ENCODE measurements around the gene PDE10A.

PDE10A gene

DNA sequence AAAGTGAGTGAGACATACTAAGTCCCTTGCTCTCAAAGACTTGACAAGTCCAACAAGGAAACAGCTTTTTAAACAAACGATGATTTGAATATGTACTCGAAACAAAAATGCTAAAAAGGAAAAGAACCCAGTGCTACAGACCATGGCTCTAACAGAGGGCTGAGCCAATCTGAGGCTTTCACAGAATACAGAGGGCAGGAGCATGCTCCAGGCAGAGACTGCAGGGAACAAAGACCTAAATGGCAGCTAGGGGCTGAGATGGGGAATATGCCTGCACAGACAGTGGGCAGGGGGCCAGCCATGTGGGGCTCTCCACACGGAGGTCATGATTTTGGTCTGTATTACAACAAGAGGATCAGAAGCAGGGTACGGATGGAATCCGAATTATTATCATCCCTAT, 322.5 kb downstream of the PDE10A start:
- no peak overlapping the region for H3K4me3 ChIP-seq (ENCODE audit: low read depth, low read length)
- no peak for DNase-seq (ENCODE audit: low read depth)

DNA sequence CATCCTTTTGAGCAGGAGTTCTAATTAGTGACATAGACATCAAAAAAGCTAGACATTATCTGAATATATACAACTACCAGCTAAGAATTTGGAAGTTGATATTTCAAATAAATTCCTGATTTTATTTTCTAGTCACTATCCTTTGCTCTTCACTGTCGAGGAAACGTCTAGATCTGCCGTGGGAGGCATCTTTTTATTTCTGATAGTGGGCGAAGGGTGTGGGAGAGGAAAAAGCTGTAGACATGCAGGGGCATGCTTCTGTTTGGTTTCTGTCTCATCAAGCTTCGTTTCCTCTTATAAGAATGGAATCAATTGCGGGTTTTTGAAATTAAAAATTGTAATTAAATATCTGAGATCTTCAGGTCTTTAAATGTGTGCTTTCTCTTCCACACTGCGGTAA, 337.4 kb downstream of the PDE10A start:
- DNase-seq (ENCODE audit: low read depth), result no peak
- H3K4me3 ChIP-seq (ENCODE audit: low read depth, low read length), result no peak overlapping the region

DNA sequence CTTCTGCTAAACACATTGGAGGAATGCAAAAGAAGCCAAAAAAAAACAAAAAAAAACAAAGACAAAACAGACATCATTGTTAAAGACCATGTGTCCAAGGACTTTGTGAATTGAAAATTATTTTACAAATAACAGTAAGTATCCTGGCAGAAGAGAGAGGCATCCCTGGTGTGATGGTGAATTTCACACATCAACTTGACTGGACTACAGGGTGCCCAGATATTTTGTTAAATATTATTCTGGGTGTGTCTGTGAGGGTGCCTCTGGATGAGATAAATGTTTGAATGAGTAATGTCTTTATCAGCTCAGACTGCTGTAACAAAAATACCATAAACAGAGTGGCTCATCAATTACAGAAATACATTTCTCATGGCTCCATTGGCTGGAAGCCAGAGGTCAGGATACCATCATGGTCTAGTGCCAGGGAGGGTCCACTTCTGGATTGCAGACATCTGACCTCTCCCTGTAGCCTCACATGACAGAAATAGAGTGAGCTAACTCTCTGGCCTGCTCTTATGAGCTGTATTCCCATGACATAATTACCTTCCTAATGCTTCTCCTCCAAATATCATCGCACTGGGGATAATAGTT, 341.4 kb downstream of the PDE10A start:
- no peak for DNase-seq (ENCODE audit: low read depth)
- no peak overlapping the region for H3K4me3 ChIP-seq (ENCODE audit: low read depth, low read length)

DNA sequence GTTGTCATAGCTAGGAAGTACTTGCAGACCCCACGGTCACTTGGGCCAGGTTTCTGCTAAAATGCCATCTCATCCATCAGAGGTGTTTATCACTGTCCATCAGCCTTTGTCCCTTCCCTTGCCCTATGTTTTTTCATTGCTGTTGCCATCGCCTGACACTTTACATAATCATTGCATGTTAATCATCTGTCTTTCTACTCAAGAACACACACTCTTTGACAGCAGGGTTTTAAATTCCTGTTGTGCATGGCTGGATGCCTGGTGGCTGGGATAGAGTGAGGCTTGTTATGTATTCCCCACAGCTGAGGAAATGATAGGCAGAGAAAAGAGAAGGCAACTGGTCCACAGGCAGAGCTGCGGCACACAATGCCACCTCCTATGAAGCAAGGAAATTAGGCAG, 341.9 kb downstream of the PDE10A start:
- no peak for DNase-seq (ENCODE audit: low read depth)
- no peak overlapping the region for H3K4me3 ChIP-seq (ENCODE audit: low read depth, low read length)

DNA sequence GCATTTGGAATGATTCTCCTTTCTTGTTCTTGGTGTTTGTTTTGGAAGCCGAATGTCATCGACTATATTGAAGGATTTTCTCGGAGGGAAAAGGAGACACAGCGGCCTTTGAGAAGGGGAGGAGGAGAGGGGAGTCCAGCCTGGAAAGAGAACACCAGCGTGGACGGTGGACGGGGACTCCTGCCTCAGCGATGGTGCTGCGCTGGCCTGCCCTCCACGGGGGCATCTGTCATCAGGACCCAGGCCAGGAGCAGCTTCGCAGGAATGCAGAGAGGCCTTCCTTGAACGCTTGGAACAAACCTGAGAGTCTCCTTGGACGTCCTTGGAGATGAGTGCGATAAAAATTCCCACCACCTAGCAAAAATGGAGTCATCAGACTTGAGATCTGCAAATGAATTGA, 345.3 kb downstream of the PDE10A start:
- no peak for DNase-seq (ENCODE audit: low read depth)
- no peak overlapping the region for H3K4me3 ChIP-seq (ENCODE audit: low read depth, low read length)

DNA sequence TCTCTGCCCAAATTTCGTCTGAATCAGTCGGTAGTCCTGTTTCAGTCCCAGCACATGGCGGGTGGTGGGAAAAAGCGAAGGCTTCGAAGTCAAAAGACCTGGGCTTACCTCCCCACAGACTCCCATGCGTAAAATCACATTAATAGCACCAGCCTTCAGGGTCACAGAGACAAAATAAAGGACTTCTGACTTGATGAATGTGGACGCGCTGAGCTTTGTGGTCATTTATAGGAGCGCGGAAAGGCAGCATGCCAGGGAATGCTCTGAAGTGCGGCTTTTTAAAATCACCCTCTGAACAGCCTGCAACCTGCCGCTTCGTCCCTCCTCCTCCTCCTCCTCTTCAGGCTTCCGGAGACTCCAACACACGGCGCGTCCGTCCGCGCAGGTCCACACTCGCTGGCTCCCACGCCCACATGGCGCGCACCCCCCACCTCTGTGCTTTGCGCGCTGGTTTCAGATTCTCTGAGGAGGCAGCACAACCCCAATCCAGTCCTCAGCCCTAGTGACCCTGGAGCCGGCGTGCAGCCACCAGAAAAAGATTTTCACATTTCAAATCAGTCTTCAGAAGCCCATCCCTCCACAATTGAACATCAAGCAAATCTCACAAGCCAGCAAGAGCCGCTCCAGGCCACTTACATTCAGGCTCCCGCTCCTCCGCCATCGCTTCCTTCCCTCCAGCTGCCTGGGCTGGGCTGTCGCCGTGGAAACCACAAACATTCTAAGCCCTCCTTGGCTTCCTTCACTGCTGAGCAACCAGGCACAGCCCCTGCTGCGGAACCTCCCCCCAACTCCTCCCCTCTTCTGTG, 353.9 kb downstream of the PDE10A start, which contains the start of gene C6orf118:
Gene C6orf118 (minus strand): TSS at position 680 of the 806 bp plus-strand sequence. CDS start 19 bp downstream, at position 661.
- H3K4me3 ChIP-seq (ENCODE audit: low read depth, low read length), result peak within 1 kb of the TSS; percentile 51
- DNase-seq (ENCODE audit: low read depth), result peak; percentile 28

DNA sequence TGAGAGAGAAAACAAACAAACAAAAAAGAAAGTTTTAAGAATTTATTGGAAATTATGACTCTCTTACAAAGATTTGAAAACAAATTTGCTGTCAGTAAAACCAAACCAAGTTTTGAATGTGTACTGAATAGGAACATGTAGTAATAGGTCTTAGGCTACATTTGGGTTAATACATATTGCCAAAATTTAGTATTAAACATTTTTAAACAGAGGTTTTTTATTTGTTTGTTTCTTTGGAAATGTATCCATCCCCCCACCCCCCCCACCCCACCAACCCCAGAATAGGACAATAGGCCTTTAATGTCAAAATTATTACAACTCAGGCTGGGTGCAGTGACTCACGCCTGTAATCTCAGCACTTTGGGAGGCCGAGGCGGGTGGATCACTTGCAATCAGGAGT, 356.1 kb downstream of the PDE10A start:
- H3K4me3 ChIP-seq (ENCODE audit: low read depth, low read length), result no peak overlapping the region
- no peak for DNase-seq (ENCODE audit: low read depth)

DNA sequence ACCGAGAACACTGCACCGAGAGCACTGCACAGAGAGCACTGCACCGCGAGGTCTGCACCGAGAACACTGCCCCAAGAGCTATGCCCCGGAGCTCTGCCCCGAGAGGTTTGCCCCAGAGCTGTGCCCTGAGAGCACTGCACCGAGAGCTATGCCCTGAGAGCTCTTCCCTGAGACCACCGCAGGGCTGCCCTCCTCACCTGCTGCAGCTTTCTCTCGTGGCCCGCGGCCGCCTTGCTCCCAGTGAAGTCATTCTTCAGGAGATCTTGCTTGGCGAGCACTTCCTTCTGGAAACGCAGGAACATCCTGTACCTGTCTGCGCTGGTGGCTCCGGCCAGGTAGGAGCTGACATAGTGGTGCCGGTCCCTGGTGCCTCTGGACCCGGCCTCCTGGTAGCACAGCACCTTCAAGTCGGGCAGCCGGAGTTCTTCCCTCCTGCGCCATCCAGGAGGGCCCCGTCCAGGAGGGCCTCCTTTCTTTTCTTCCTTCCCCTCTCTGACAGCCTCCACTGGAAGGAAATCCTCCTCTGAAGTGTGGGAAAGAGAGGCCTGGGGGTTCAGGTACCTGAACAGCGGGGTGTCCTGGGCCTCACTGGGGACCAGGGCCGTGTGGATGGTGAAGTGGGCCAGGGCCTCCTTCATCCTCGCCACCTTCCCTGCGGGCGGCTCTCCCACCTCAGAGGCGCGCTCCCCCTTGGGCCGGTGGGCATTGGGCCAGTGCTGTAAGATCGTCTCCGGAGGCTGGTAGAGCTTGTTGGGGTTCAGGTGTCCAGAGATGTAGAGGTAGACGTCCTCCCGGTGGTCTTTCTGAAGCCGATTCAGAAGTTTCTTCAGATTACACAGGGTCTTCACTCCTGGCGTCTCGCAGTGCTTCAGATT, 361.4 kb downstream of the PDE10A start:
- no peak for DNase-seq (ENCODE audit: low read depth)
- no peak overlapping the region for H3K4me3 ChIP-seq (ENCODE audit: low read depth, low read length)

DNA sequence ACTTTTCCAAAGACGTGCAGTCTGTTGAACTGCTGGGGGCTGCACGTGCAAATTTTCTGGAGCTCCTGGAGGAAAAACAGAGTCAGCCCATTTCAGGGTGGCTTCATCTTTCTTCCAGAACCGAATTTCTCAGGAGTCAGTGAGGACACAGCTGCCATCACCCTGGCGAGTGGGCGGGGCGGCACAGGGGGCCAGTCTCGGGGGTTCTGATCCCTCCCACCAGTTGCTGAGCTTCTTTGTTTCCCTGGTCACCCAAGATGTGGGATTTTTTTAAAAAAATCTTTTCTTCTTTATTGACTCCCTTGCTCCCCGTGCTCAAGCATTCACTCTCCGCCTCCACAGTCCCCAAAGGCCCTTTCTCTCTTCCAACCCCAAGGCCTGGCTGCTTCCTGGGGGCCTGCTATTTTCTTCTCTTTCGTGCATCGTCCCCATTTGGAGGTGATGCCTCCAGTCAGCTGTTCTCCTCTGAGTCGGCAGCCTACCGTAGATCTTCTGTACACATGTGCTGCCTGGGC, 362.6 kb downstream of the PDE10A start:
- no peak for DNase-seq (ENCODE audit: low read depth)
- no peak overlapping the region for H3K4me3 ChIP-seq (ENCODE audit: low read depth, low read length)

DNA sequence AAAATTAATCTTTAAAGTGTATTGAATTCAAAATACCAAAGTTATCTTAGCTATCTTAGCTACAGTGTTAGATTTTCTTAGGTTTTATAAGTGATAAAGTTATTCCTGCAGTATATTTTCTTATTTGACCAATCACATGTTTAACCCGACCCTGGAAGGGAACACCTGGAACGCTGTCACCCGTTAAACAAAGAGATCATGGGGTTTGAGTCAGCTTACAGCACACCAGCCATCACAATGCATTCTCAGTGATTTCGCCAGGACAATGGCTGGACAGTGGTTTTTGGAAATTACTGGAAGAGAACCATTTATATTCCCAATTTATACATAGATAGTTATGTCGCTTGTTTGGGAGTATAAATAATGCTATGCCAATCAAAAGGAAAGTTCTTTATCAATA, 364.2 kb downstream of the PDE10A start:
- no peak for DNase-seq (ENCODE audit: low read depth)
- H3K4me3 ChIP-seq (ENCODE audit: low read depth, low read length), result no peak overlapping the region

DNA sequence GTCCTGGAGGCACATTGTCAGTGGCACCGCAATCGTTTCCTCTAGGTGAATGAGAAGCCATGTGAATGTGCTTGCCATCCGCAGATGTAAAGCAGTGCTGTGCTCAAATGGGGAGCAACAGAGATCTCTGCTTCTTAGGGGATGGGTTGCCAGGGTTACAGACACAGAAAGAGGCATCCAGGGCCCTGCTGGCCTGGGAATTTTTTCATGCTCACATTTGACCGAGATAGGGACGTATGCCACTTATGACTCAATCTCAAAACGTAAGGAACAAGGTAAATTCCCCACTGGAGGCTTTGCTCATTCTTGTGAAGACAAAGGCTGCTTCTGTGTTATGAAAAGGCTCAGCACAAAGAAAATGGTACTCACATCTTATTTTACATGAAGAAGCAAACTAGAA, 364.6 kb downstream of the PDE10A start:
- no peak for DNase-seq (ENCODE audit: low read depth)
- no peak overlapping the region for H3K4me3 ChIP-seq (ENCODE audit: low read depth, low read length)

DNA sequence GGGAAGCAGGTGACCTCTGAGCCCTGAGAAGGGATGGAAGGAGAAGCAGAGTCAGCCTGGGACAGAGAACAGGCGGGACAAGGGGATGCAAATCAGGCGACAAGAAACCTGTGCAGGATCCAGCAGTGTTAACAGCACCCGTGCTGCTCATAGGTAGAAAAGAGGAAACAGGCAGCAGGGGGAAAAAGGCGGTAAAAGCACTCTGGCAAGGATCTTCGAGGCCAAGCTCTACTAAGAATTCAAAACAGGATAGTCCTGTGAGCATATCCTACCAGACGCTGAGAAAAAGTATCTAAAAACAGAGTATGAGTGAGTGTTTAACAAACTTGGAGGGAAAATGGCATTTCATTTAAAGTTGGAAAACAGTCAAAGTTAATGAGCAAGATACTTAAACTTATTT, 370.4 kb downstream of the PDE10A start:
- H3K4me3 ChIP-seq (ENCODE audit: low read depth, low read length), result no peak overlapping the region

More for the DNA sequence above, 370.4 kb downstream of the PDE10A start:
- no peak for DNase-seq (ENCODE audit: low read depth)

Measured in skeletal muscle cell (primary cell).